Colonic mucosa (tissue), 4 donors: ENCODE results near the gene ACP1. TPM values are rescaled to one million over a fixed set of nuclear protein-coding genes. Genes with fewer than 3 reads are reported as not detected.

Source experiments
- DNase-seq: peaks from one replicate; pipeline ENCODE4 v3.0.0-alpha.2; 2020
- H3K27ac ChIP-seq: fragments of 200-600 bp; one replicate; pipeline ENCODE4 v1.8.0; 2021
- H3K27me3 ChIP-seq: fragments of 200-600 bp; one replicate; pipeline ENCODE4 v1.8.0; 2021
- H3K36me3 ChIP-seq: fragments of 200-600 bp; one replicate; pipeline ENCODE4 v1.8.0; 2021
- H3K4me1 ChIP-seq: fragments of 200-600 bp; one replicate; pipeline ENCODE4 v1.8.0; 2021; ENCODE audit warnings: mild to moderate bottlenecking
- H3K4me3 ChIP-seq: fragments of 200-600 bp; one replicate; pipeline ENCODE4 v1.8.0; 2021
- H3K9ac ChIP-seq, 2 donors: one replicate each; pipeline ENCODE4 v1.7.0; 2013; ENCODE audit warnings: control low read depth in 2 of 2, low read depth in 2 of 2, low read length in 2 of 2
- H3K9me3 ChIP-seq: fragments of 200-600 bp; one replicate; pipeline ENCODE4 v1.8.0; 2021
- CTCF ChIP-seq: fragments of 200-600 bp; IDR thresholded peaks from one replicate; pipeline ENCODE4 v1.8.0; 2022; ENCODE audit warnings: antibody characterized with exemption, mild to moderate bottlenecking
- intact Hi-C: fragments of 100-400 bp; cut with DNase I; formaldehyde crosslinking; loops from one replicate; pipeline ENCODE4 v1.14.1; 2022
- total RNA-seq, 2 donors: library from RNA; stranded (reverse); fragmentation: NEBNext Ultra II Directional in 1 of 2; extraction: Animal tissue kit (Norgen Biotek cat#: 25700) in 1 of 2; gene quantifications; one replicate each; pipeline ENCODE4 v1.2.1, GENCODE V29; 2021
- donor health status: healthy.
- donor health status: DM: no; HTN: no; CAD: no.
- donor health status: DM: no; HTN: no; CAD: no.

The ACP1 gene
- total RNA-seq, 2 donors from 2014 or later: 92.5 to 106 TPM

GRCh38 chr2:255195-255594, 9.6 kb upstream of the ACP1 start:
- no peak for DNase-seq
- no peak overlapping the region for H3K4me3 ChIP-seq
- H3K27ac ChIP-seq: no peak overlapping the region
- H3K27me3 ChIP-seq: no peaks in the 10 kb centered on the region
- no peaks in the 10 kb centered on the region for H3K4me1 ChIP-seq
- intact Hi-C loops: no loop called here
- no peak for TF ChIP-seq CTCF
- no peaks in the 10 kb centered on the region for H3K9me3 ChIP-seq
- H3K9ac ChIP-seq: no peak overlapping the region
- H3K36me3 ChIP-seq: no peaks in the 10 kb centered on the region

- Histone ChIP-seq H3K27ac (no peak overlapping the region), H3K9me3 (no peaks in the 10 kb centered on the region), H3K27me3 (no peaks in the 10 kb centered on the region), H3K4me3 (no peak overlapping the region), H3K4me1 (no peaks in the 10 kb centered on the region), H3K36me3 (no peaks in the 10 kb centered on the region), H3K9ac (no peak overlapping the region)
- intact Hi-C loops: no loop called here
- DNase-seq: no peak
- no peak for TF ChIP-seq CTCF
Measured at GRCh38 chr2:256094-256493, 8.7 kb upstream of the ACP1 start.

GRCh38 chr2:257429-257828, 7.3 kb upstream of the ACP1 start:
- Histone ChIP-seq H3K9ac (no peak overlapping the region), H3K36me3 (no peaks in the 10 kb centered on the region), H3K9me3 (no peaks in the 10 kb centered on the region), H3K4me1 (no peaks in the 10 kb centered on the region), H3K27ac (no peak overlapping the region), H3K4me3 (no peak overlapping the region), H3K27me3 (no peaks in the 10 kb centered on the region)
- no peak for DNase-seq
- intact Hi-C loops: no loop called here
- no peak for TF ChIP-seq CTCF

- no peak overlapping the region for H3K4me3 ChIP-seq
- TF ChIP-seq CTCF: no peak
- no peaks in the 10 kb centered on the region for H3K36me3 ChIP-seq
- no peak for DNase-seq
- H3K9me3 ChIP-seq: no peaks in the 10 kb centered on the region
- H3K9ac ChIP-seq: no peak overlapping the region
- no peaks in the 10 kb centered on the region for H3K4me1 ChIP-seq
- no peak overlapping the region for H3K27ac ChIP-seq
- H3K27me3 ChIP-seq: no peaks in the 10 kb centered on the region
- intact Hi-C loops: no loop called here
Measured at GRCh38 chr2:257842-258241, 6.9 kb upstream of the ACP1 start.

GRCh38 chr2:258933-259332, 5.8 kb upstream of the ACP1 start:
- intact Hi-C loops: no loop called here
- H3K4me1 ChIP-seq: no peaks in the 10 kb centered on the region
- no peaks in the 10 kb centered on the region for H3K27me3 ChIP-seq
- H3K27ac ChIP-seq: no peak overlapping the region
- no peaks in the 10 kb centered on the region for H3K36me3 ChIP-seq
- H3K9me3 ChIP-seq: no peaks in the 10 kb centered on the region
- no peak overlapping the region for H3K9ac ChIP-seq
- no peak for TF ChIP-seq CTCF
- no peak for DNase-seq
- no peak overlapping the region for H3K4me3 ChIP-seq
